HG02642 (cell line): ENCODE data around the gene ATL1.

Source experiments
- ATAC-seq: cut with Tn5 transposase; IDR thresholded peaks from one replicate; pipeline ENCODE4 v1.9.1; 2021; ENCODE audit warnings: mild to moderate bottlenecking; ENCODE audit not compliant: unreplicated experiment, poor library complexity

The ATL1 gene

DNA sequence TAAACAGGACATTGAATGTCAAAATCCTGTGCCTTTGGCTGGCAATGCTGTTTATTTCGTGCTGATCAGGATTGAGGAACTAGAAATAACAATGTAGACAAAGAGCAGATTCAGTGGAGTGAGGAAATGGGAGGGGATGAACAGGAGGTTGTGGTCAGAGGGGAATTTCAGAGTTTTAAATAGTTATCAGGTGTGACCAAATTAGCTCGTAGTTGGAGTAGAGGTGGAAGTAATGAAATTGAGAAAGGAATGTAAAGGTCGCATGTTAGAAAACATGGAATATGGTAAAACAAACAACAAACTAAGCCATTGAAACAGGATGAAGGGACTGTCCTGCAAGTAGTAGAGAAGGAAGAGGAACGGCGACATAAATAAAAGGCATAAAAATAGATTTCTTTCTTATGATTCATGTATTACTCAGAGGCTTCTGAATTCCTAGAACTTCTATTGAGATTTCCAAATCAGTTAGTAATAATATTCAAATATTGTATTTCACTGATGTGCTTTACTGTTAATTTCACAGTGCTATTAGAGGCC is 117.7 kb downstream of the ATL1 start:
- peak; percentile 65 for ATAC-seq

DNA sequence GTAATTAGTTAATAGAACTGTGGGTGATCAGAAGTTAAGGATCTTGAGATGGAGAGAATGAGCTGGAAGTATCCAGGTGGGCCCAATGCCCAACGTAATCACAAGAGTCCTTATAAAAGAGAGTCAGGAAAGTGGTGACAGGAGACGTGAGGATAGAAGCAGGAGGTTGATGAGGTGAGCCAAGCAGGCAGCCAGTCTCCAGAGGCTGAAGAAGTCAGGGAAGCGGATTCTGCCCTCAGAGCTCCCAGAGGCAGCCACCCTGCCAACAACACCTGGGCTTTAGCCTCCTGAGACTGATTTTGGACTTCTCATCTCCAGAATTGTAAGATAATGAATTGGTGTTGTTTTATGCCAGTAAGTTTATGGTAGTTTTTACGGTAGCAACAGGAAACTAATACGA is 118.2 kb downstream of the ATL1 start:
- no peak for ATAC-seq

DNA sequence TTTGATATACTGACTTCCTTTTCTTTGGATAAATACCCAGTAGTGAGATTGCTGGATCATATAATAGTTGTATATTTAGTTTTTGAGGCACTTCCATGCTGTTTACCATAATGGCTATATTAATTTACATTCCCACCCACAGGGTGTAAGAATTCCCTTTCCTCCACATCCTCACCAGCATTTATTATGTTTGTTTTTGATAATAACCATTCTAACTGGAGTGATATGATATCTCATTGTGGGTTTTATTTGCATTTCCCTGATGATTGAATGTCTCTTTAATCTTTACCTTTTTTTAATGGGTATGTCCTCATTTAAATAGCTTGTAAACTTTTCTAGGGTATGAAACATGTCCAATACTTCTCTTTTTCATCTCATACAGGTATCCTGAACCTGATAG is 119.7 kb downstream of the ATL1 start:
- ATAC-seq: no peak
